Gastrocnemius medialis (tissue), 4 donors: ENCODE measurements around the gene PABPN1L.

Source experiments
- CTCF ChIP-seq, 5 experiments: fragments of 450-650 bp in 3 of 5; fragments of 200-600 bp in 2 of 5; sonication (generic) in 2 of 5; IDR thresholded peaks in 4 of 5; conservative IDR thresholded peaks in 1 of 5; 1 replicate in 4 of 5; 2 replicates in 1 of 5; pipeline ENCODE4 v1.5.1; 2016 to 2019; ENCODE audit warnings: antibody characterized with exemption in 5 of 5, mild to moderate bottlenecking in 3 of 5, moderate library complexity in 3 of 5
- POLR2A ChIP-seq, 2 donors: fragments of 450-650 bp; IDR thresholded peaks; one replicate each; pipeline ENCODE4 v1.6.1; 2017; ENCODE audit warnings: antibody characterized with exemption in 2 of 2, mild to moderate bottlenecking in 2 of 2, moderate library complexity in 2 of 2

DNA sequence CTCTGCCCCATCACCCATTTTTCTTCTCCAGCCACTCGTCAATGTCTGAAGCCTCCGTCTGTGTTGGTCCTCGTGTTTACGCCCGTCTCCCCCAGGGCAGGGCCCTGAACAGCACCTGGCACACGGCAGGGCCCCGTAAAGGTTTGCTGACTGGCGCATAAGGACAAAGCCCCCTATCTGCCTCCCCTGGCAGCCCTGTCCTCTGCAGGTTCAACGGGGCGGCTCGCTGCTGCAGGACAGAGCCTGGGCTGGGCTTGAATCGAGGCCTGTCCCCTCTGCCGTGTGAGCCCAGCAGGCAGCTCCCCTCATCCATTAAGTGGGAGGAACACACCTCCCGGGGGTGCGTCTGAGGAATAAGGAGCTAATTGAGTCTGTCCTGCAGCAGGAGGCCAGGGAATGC lies 46.1 kb upstream of the PABPN1L start:
- TF ChIP-seq CTCF (IDR thresholded peaks at IDR 0.05 in 4 of 5, conservative IDR thresholded peaks at IDR 0.05 in 1 of 5) (no peak), POLR2A (IDR thresholded peaks at IDR 0.05) (no peak)
